ENCODE data around the gene B3GLCT. TPM values are rescaled to one million over a fixed set of nuclear protein-coding genes. Genes with fewer than 3 reads are reported as not detected.

Gene B3GLCT
- total and polyA plus RNA-seq, 2 experiments from 2014 or later: 5.7 to 10.8 TPM

DNA sequence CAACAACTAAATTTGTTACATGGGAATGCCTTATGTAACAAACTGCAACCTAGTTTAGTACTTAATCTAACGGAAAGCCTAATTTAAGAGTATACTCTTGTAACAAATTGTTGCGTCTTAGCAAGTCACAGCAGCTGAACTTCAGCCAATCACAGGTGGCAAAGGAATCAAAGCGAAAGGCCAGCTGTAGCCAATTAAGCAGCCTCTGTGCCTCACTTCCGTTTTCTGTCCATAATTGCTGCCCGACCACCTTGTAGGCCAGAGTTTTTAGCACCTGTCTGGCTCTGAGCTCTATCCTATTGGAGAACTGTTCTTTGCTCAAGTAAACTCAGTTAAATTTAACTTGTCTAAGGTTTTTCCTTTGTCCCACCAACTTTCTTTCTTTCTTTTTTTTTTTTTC is 20.0 kb upstream of the B3GLCT start:
- Histone ChIP-seq H3K9me3 (ENCODE audit: low read depth) (no peaks in the 10 kb centered on the region), H3K9me2 (replicated peaks; ENCODE audit: insufficient read depth) (no peaks in the 10 kb centered on the region), H3K36me3 (replicated peaks; ENCODE audit: insufficient read depth, low read depth) (no peaks in the 10 kb centered on the region), H3K27ac (no peak overlapping the region), H3K4me3 (no peak overlapping the region), H3K27me3 (no peaks in the 10 kb centered on the region), H4K20me1 (ENCODE audit: insufficient read depth, poor library complexity, severe bottlenecking) (no peaks in the 10 kb centered on the region), H3K4me2 (no peak overlapping the region), H3K79me2 (no peaks in the 10 kb centered on the region), H3K4me1 (ENCODE audit: insufficient read depth) (no peaks in the 10 kb centered on the region), H2AFZ (no peak overlapping the region)
- DNase-seq (ENCODE audit: low spot score): no peak
- 79% methylated on average over 5 of the region's 5 CpGs for WGBS (ENCODE audit: low lambda C conversion rate, missing lambda C conversion rate)
- TF ChIP-seq EZH2 (IDR thresholded peaks at IDR 0.05; ENCODE audit: borderline replicate concordance): no peak
- no peak for TF ChIP-seq EZH2phosphoT487 (IDR thresholded peaks at IDR 0.05; ENCODE audit: low read depth, severe bottlenecking, unreplicated experiment)
- TF ChIP-seq, protein P1, sequence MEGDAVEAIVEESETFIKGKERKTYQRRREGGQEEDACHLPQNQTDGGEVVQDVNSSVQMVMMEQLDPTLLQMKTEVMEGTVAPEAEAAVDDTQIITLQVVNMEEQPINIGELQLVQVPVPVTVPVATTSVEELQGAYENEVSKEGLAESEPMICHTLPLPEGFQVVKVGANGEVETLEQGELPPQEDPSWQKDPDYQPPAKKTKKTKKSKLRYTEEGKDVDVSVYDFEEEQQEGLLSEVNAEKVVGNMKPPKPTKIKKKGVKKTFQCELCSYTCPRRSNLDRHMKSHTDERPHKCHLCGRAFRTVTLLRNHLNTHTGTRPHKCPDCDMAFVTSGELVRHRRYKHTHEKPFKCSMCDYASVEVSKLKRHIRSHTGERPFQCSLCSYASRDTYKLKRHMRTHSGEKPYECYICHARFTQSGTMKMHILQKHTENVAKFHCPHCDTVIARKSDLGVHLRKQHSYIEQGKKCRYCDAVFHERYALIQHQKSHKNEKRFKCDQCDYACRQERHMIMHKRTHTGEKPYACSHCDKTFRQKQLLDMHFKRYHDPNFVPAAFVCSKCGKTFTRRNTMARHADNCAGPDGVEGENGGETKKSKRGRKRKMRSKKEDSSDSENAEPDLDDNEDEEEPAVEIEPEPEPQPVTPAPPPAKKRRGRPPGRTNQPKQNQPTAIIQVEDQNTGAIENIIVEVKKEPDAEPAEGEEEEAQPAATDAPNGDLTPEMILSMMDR (IDR thresholded peaks at IDR 0.05; ENCODE audit: poor library complexity): no peak

- 96% methylated on average over 20 of the region's 26 CpGs for WGBS (ENCODE audit: low lambda C conversion rate, missing lambda C conversion rate)
- Histone ChIP-seq H3K4me3 (no peak overlapping the region), H3K27me3 (no peaks in the 10 kb centered on the region), H3K9me3 (ENCODE audit: low read depth) (no peaks in the 10 kb centered on the region), H3K79me2 (no peaks in the 10 kb centered on the region), H4K20me1 (ENCODE audit: insufficient read depth, poor library complexity, severe bottlenecking) (no peaks in the 10 kb centered on the region), H3K4me2 (no peak overlapping the region), H3K36me3 (replicated peaks; ENCODE audit: insufficient read depth, low read depth) (no peaks in the 10 kb centered on the region), H2AFZ (no peak overlapping the region), H3K4me1 (ENCODE audit: insufficient read depth) (no peaks in the 10 kb centered on the region), H3K27ac (no peak overlapping the region), H3K9me2 (replicated peaks; ENCODE audit: insufficient read depth) (no peaks in the 10 kb centered on the region)
- TF ChIP-seq, protein P1 (IDR thresholded peaks at IDR 0.05; ENCODE audit: poor library complexity): no peak
- TF ChIP-seq EZH2 (IDR thresholded peaks at IDR 0.05; ENCODE audit: borderline replicate concordance): no peak
- no peak for TF ChIP-seq EZH2phosphoT487 (IDR thresholded peaks at IDR 0.05; ENCODE audit: low read depth, severe bottlenecking, unreplicated experiment)
- no peak for DNase-seq (ENCODE audit: low spot score)
Observed at GRCh38 chr13:31182987-31183386, 16.8 kb upstream of the B3GLCT start.

DNA sequence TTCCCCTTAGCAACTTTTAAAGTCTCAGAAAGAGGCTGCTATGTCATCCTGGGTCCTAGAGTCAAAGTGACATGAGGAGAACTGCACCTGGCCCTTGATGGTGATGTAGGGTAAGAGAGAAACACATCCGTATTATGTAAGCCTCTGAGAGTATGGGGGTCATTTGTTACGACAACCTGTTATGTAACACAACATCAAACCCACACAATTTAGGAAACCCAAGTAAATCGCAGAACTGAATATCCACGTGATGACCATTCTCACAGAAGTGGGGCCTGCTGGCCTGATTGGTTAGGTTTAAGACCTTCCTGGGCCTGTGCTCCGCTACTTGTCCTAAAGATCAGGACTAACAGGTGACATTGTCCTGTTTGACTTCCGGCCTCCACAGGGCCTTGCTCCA is 15.3 kb upstream of the B3GLCT start:
- H3K4me2 ChIP-seq: no peak overlapping the region
- H3K27ac ChIP-seq: no peak overlapping the region
- H3K36me3 ChIP-seq (replicated peaks; ENCODE audit: insufficient read depth, low read depth): no peaks in the 10 kb centered on the region
- H3K27me3 ChIP-seq: no peaks in the 10 kb centered on the region
- no peaks in the 10 kb centered on the region for H3K9me2 ChIP-seq (replicated peaks; ENCODE audit: insufficient read depth)
- DNase-seq (ENCODE audit: low spot score): no peak
- H3K79me2 ChIP-seq: no peaks in the 10 kb centered on the region
- no peak overlapping the region for H3K4me3 ChIP-seq
- H4K20me1 ChIP-seq (ENCODE audit: insufficient read depth, poor library complexity, severe bottlenecking): no peaks in the 10 kb centered on the region
- no peaks in the 10 kb centered on the region for H3K9me3 ChIP-seq (ENCODE audit: low read depth)
- TF ChIP-seq EZH2phosphoT487 (IDR thresholded peaks at IDR 0.05; ENCODE audit: low read depth, severe bottlenecking, unreplicated experiment): no peak
- TF ChIP-seq, protein P1 (IDR thresholded peaks at IDR 0.05; ENCODE audit: poor library complexity): no peak
- TF ChIP-seq EZH2 (IDR thresholded peaks at IDR 0.05; ENCODE audit: borderline replicate concordance): no peak
- 95% methylated on average over 6 of the region's 6 CpGs for WGBS (ENCODE audit: low lambda C conversion rate, missing lambda C conversion rate)
- H3K4me1 ChIP-seq (ENCODE audit: insufficient read depth): no peaks in the 10 kb centered on the region
- no peak overlapping the region for H2AFZ ChIP-seq

All from hepatocyte (in vitro differentiated cells).